K562 (cell line): Measurements from ENCODE around the gene VAMP8. TPM values are rescaled to one million over a fixed set of nuclear protein-coding genes. Genes with fewer than 3 reads are reported as not detected.

Source experiments
- CEBPZ ChIP-seq: fragments of 150-350 bp; IDR thresholded peaks from 2 replicates; pipeline ENCODE4 v1.6.1; 2014; ENCODE audit warnings: low read depth, mild to moderate bottlenecking, low read length, borderline replicate concordance
- ETV1 ChIP-seq: fragments of 450-650 bp; conservative IDR thresholded peaks from 2 replicates; pipeline ENCODE4 v1.6.1; 2016; ENCODE audit warnings: missing genetic modification characterization, control low read depth, low read depth, missing compliant biosample characterization
- polyA plus RNA-seq, 8 experiments: library from polyadenylated mRNA; depleted of rRNA in 4 of 8; stranded (reverse) in 5 of 8; unstranded in 3 of 8; fragments of >200 nt; fragmentation: Nextera tagmentation in 2 of 8; fragmentation: Illumina TruSeq in 1 of 8; extraction: Ambion mirVana in 2 of 8; extraction: Trizol in 1 of 8; gene quantifications; 2 replicates each; pipeline versions ENCODE4 v1.2.1 to v1.2.3, GENCODE V29; 2011 to 2014; ENCODE audit warnings: inconsistent platforms in 1 of 8, missing spikeins in 1 of 8
- total RNA-seq, 7 experiments: library from RNA; depleted of rRNA in 6 of 7; stranded (reverse); fragments of >200 nt in 6 of 7; fragmentation: Illumina TruSeq in 2 of 7; extraction: Trizol in 2 of 7; gene quantifications; 2 replicates each; pipeline versions ENCODE4 v1.2.1 to v1.2.3, GENCODE V29; 2011 to 2021; ENCODE audit warnings: low replicate concordance in 1 of 7
- TF ChIP-seq, protein P1 (sequence below): sonication (generic); formaldehyde crosslinking; IDR thresholded peaks from 2 replicates; pipeline ENCODE4 v1.8.0; 2022; ENCODE audit warnings: mild to moderate bottlenecking, missing genetic modification reagents
- TF ChIP-seq, protein P2 (sequence below): sonication (generic); formaldehyde crosslinking; IDR thresholded peaks from 2 replicates; pipeline ENCODE4 v1.8.0; 2022; ENCODE audit warnings: mild to moderate bottlenecking, missing genetic modification reagents

Gene VAMP8
- total and polyA plus RNA-seq, 9 of the 15 experiments (the other 6 are each of a cell fraction or from before 2014, with no cell fraction given): 107 to 571 (median 248) TPM

GRCh38 chr2:85584857-85585780 lies 7.7 kb downstream of the VAMP8 start (continued):
- TF ChIP-seq, protein P1, sequence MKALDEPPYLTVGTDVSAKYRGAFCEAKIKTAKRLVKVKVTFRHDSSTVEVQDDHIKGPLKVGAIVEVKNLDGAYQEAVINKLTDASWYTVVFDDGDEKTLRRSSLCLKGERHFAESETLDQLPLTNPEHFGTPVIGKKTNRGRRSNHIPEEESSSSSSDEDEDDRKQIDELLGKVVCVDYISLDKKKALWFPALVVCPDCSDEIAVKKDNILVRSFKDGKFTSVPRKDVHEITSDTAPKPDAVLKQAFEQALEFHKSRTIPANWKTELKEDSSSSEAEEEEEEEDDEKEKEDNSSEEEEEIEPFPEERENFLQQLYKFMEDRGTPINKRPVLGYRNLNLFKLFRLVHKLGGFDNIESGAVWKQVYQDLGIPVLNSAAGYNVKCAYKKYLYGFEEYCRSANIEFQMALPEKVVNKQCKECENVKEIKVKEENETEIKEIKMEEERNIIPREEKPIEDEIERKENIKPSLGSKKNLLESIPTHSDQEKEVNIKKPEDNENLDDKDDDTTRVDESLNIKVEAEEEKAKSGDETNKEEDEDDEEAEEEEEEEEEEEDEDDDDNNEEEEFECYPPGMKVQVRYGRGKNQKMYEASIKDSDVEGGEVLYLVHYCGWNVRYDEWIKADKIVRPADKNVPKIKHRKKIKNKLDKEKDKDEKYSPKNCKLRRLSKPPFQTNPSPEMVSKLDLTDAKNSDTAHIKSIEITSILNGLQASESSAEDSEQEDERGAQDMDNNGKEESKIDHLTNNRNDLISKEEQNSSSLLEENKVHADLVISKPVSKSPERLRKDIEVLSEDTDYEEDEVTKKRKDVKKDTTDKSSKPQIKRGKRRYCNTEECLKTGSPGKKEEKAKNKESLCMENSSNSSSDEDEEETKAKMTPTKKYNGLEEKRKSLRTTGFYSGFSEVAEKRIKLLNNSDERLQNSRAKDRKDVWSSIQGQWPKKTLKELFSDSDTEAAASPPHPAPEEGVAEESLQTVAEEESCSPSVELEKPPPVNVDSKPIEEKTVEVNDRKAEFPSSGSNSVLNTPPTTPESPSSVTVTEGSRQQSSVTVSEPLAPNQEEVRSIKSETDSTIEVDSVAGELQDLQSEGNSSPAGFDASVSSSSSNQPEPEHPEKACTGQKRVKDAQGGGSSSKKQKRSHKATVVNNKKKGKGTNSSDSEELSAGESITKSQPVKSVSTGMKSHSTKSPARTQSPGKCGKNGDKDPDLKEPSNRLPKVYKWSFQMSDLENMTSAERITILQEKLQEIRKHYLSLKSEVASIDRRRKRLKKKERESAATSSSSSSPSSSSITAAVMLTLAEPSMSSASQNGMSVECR: no peak
- TF ChIP-seq, protein P2, sequence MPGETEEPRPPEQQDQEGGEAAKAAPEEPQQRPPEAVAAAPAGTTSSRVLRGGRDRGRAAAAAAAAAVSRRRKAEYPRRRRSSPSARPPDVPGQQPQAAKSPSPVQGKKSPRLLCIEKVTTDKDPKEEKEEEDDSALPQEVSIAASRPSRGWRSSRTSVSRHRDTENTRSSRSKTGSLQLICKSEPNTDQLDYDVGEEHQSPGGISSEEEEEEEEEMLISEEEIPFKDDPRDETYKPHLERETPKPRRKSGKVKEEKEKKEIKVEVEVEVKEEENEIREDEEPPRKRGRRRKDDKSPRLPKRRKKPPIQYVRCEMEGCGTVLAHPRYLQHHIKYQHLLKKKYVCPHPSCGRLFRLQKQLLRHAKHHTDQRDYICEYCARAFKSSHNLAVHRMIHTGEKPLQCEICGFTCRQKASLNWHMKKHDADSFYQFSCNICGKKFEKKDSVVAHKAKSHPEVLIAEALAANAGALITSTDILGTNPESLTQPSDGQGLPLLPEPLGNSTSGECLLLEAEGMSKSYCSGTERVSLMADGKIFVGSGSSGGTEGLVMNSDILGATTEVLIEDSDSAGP (CRISPR knock-in tag): no peak
- TF ChIP-seq ETV1: peak; percentile 95
- no peak for TF ChIP-seq CEBPZ
